Posterior vena cava (tissue), 2 donors: ENCODE data around the gene SECISBP2. TPM values are rescaled to one million over a fixed set of nuclear protein-coding genes. Genes with fewer than 3 reads are reported as not detected.
A peak's percentile ranks its signal among the peaks of the same experiment; 100 is the strongest.
"Not testable (repeated sequence)": the region's sequence is repeated elsewhere in the genome, so short reads cannot be mapped to it uniquely, and the experiment has no call there.

Source experiments
- DNase-seq: peaks from one replicate; pipeline ENCODE4 v3.0.0-alpha.2; 2020; ENCODE audit warnings: low spot score
- intact Hi-C, 2 donors: fragments of 100-400 bp; cut with DNase I; formaldehyde crosslinking; loops; one replicate each; pipeline versions ENCODE4 v1.14.1 to v1.14.2; 2022 to 2023
- total RNA-seq, 2 donors: library from RNA; stranded (reverse); fragmentation: NEBNext Ultra II Directional; extraction: Animal tissue kit (Norgen Biotek cat#: 25700); gene quantifications; one replicate each; pipeline ENCODE4 v1.2.1, GENCODE V29; 2021
- donor health status: DM: yes; HTN: yes; CAD: no.
- donor health status: DM: yes; HTN: yes; CAD: no.

The SECISBP2 gene
- total RNA-seq, 2 donors from 2014 or later, result 35.2 to 36.3 TPM

- intact Hi-C loops, result no loop called here
- peak; percentile 38 for DNase-seq
These were observed 42.7 kb downstream of the SECISBP2 start for GRCh38 chr9:89361031-89361430.

- intact Hi-C loops, result no loop called here
- DNase-seq, result peak; percentile 64
These were observed 43.7 kb downstream of the SECISBP2 start for GRCh38 chr9:89361816-89362646.

GRCh38 chr9:89362647-89363310, 44.5 kb downstream of the SECISBP2 start:
- DNase-seq, result peak; percentile 58

GRCh38 chr9:89363311-89363670, 45.0 kb downstream of the SECISBP2 start:
- peak; percentile 70 for DNase-seq
- intact Hi-C loops, result no loop called here

More at GRCh38 chr9:89362647-89363310, 44.5 kb downstream of the SECISBP2 start:
- intact Hi-C loops, result no loop called here

GRCh38 chr9:89363921-89364665, 45.8 kb downstream of the SECISBP2 start:
- DNase-seq, result peak; percentile 76

GRCh38 chr9:89364666-89365531, 46.6 kb downstream of the SECISBP2 start:
- intact Hi-C loops, result no loop called here
- peak; percentile 80 for DNase-seq

More at GRCh38 chr9:89363921-89364665, 45.8 kb downstream of the SECISBP2 start:
- intact Hi-C loops, result no loop called here

GRCh38 chr9:89365532-89365912, 47.2 kb downstream of the SECISBP2 start:
- DNase-seq, result no peak
- intact Hi-C loops, result no loop called here

GRCh38 chr9:89366711-89367110, 48.4 kb downstream of the SECISBP2 start:
- intact Hi-C loops, result no loop called here
- DNase-seq, result peak; percentile 14

- peak; percentile 59 for DNase-seq
- intact Hi-C loops, result no loop called here
These were observed 49.0 kb downstream of the SECISBP2 start for GRCh38 chr9:89367281-89367680.

- intact Hi-C loops, result no loop called here
- DNase-seq, result no peak
These were observed 49.6 kb downstream of the SECISBP2 start for GRCh38 chr9:89367726-89368437.

- no peak for DNase-seq
- intact Hi-C loops, result no loop called here
These were observed 50.2 kb downstream of the SECISBP2 start for GRCh38 chr9:89368550-89368949.

- no peak for DNase-seq
- intact Hi-C loops, result no loop called here
These were observed 50.7 kb downstream of the SECISBP2 start for GRCh38 chr9:89368978-89369377.

- no peak for DNase-seq
- intact Hi-C loops, result no loop called here
These were observed 52.3 kb downstream of the SECISBP2 start for GRCh38 chr9:89370593-89370992.

- intact Hi-C loops, DNase-seq: not testable (repeated sequence)
These were observed 53.5 kb downstream of the SECISBP2 start for GRCh38 chr9:89371791-89372190.

- DNase-seq, result no peak
- intact Hi-C loops, result no loop called here
These were observed 54.0 kb downstream of the SECISBP2 start for GRCh38 chr9:89372230-89372816.

GRCh38 chr9:89372979-89373378, 54.7 kb downstream of the SECISBP2 start:
- intact Hi-C loops, result no loop called here
- DNase-seq, result no peak

- intact Hi-C loops, result no loop called here
- DNase-seq, result no peak
These were observed 55.9 kb downstream of the SECISBP2 start for GRCh38 chr9:89374176-89374575.

GRCh38 chr9:89375191-89375760, 57.0 kb downstream of the SECISBP2 start:
- DNase-seq, result no peak
- intact Hi-C loops, result no loop called here
